ENCODE results near the gene PBRM1.
"Not testable (repeated sequence)": the region's sequence is repeated elsewhere in the genome, so short reads cannot be mapped to it uniquely, and the experiment has no call there.

Gene PBRM1

DNA sequence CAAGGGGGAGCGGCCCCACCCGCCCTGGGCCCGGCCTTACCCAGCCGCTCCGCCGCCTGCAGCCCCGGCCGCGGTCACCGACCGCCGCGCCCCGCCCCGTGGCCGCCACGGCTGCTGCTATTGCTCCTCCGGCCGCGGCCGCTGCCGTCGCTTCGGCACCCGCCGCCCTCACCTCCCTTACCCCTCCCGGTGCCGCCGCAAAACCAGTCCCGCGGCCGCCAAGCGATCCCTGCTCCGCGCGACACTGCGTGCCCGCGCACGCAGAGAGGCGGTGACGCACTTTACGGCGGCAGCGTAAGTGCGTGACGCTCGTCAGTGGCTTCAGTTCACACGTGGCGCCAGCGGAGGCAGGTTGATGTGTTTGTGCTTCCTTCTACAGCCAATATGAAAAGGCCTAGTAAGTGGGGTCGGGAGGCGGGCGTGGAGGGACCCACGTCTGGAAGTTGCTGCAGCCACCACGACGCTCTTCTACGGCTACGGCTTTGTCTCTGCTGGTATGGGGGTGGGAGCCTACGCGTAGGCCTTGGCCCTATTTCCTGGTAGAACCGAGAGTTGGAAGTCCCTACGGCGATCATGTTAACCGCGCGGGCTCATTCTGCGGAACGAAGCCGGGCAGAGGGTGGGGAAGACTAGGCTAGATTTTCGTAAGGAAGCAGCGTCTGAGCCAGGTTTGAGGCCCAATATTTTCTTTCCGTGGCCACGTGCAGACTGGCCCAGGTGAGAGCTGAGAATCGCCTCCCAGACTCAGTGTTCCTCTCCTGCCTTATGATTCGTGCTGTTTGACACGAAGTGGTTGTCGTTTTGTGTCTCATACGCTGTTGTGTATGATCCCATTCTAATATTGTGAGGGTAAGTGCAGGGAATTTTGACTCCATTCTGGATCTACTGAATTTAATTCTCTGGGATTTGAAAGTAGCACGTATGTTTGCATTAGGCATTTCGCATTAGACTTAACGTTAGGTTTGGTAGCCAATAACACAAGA, at the start of gene PBRM1, which contains the start of gene GNL3:
Gene PBRM1 (minus strand): TSS at position 205 of the 983 bp plus-strand sequence.
Gene GNL3 (plus strand): TSS at position 324 of the 983 bp plus-strand sequence. CDS start 61 bp downstream, at position 385.
- peak within 1 kb of the TSS; percentile 76 for H3K4me2 ChIP-seq (ENCODE audit: low read depth, low read length)
- H3F3A ChIP-seq (ENCODE audit: insufficient read depth, low read length) = peaks cover 54% of the 10 kb centered on the region
- H3K4me1 ChIP-seq (ENCODE audit: low read length) = peaks cover 55% of the 10 kb centered on the region
- H3K4me3 ChIP-seq (ENCODE audit: low read length) = peak within 1 kb of the TSS; percentile 96
- H3K36me3 ChIP-seq (replicated peaks; ENCODE audit: insufficient read depth, low read length) = peaks cover 42% of the 10 kb centered on the region
- peak; percentile 97 for DNase-seq
- TF ChIP-seq EZH2 (optimal IDR thresholded peaks at IDR 0.05; ENCODE audit: low read depth, low read length) = no peak
- TF ChIP-seq EZH2phosphoT487 (IDR thresholded peaks at IDR 0.05; ENCODE audit: low read length) = no peak
- TF ChIP-seq CTCF (IDR thresholded peaks at IDR 0.05; ENCODE audit: low read length) = no peak
- H4K20me1 ChIP-seq (ENCODE audit: insufficient read depth, low read length) = 0 out of 2 replicates have a peak, but pooled peaks cover 3% of the 10 kb centered on the region
- no peaks in the 10 kb centered on the region for H3K9me2 ChIP-seq (replicated peaks; ENCODE audit: insufficient read depth, low read length)
- H2AFZ ChIP-seq (ENCODE audit: low read length) = peak within 1 kb of the TSS; percentile 21; the same call in 1 of the 2 replicates
- H3K79me2 ChIP-seq (ENCODE audit: low read length) = peaks cover 94% of the 10 kb centered on the region
- no peaks in the 10 kb centered on the region for H3K27me3 ChIP-seq (replicated peaks; ENCODE audit: insufficient read depth, low read length)
- H3K9me3 ChIP-seq (replicated peaks; ENCODE audit: insufficient read depth, low read length) = no peaks in the 10 kb centered on the region
- H3K27ac ChIP-seq (ENCODE audit: low read length) = peak within 1 kb of the TSS; percentile 78
- peak within 1 kb of the TSS; percentile 95 for H3K9ac ChIP-seq (ENCODE audit: low read length)

DNA sequence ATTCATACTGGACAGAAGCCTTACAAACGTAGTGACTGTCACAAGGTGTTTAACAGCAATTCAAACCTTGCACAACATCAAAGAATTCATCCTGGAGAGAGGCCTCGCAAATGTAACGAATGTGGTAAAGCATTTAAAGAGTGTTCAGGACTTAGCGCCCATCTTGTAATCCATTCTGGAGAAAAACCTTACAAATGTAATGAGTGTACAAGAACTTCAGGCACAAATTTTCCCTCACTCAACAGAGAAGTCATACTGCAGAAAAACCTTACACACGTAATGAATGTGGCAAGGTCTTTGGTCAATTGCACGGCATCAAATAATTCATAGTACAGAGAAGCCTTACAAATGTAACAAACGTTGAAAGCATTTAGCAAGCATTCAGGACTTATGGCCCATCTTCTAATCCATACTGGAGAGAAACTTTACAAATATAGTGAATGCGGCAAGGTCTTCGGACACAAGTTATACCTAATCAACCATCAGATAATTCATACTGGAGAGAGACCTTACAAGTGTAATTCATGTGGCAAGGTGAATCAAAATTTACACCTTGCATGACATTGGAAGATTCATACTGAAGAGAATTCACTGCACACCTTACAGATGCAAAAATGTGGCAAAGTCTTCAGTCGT, 47.7 kb upstream of the PBRM1 start:
- TF ChIP-seq EZH2 (optimal IDR thresholded peaks at IDR 0.05; ENCODE audit: low read depth, low read length) = no peak
- peaks cover 21% of the 10 kb centered on the region for H3K4me1 ChIP-seq (ENCODE audit: low read length)
- no peak overlapping the region for H3K4me3 ChIP-seq (ENCODE audit: low read length)
- H3K36me3 ChIP-seq (replicated peaks; ENCODE audit: insufficient read depth, low read length) = 0 out of 2 replicates have a peak, but pooled peaks cover 4% of the 10 kb centered on the region
- H3F3A ChIP-seq (ENCODE audit: insufficient read depth, low read length) = peaks cover 12% of the 10 kb centered on the region
- DNase-seq = no peak
- no peaks in the 10 kb centered on the region for H4K20me1 ChIP-seq (ENCODE audit: insufficient read depth, low read length)
- no peak overlapping the region for H3K27ac ChIP-seq (ENCODE audit: low read length)
- H2AFZ ChIP-seq (ENCODE audit: low read length) = no peak overlapping the region
- no peaks in the 10 kb centered on the region for H3K27me3 ChIP-seq (replicated peaks; ENCODE audit: insufficient read depth, low read length)
- H3K9ac ChIP-seq (ENCODE audit: low read length) = no peak overlapping the region
- no peaks in the 10 kb centered on the region for H3K9me2 ChIP-seq (replicated peaks; ENCODE audit: insufficient read depth, low read length)
- no peaks in the 10 kb centered on the region for H3K9me3 ChIP-seq (replicated peaks; ENCODE audit: insufficient read depth, low read length)
- H3K79me2 ChIP-seq (ENCODE audit: low read length) = no peaks in the 10 kb centered on the region
- no peak overlapping the region for H3K4me2 ChIP-seq (ENCODE audit: low read depth, low read length)

DNA sequence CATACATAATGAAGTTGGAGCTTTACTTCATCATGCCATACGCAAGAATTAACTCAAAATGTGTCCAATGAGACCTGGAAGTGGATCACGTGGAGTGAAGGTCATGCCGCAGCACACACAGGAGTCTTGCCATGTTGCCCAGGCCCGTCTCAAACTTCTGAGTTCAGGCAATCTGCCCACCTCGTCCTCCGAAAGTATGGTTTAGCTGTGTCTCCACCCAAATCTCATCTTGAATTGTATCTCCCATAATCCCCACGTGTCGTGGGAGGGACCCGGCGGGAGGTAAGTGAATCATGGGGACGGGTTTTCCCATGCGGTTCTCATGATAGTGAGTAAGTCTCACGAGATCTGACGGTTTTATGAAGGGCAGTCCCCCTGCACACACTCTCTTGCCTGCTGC, 45.9 kb upstream of the PBRM1 start:
- TF ChIP-seq EZH2 (optimal IDR thresholded peaks at IDR 0.05; ENCODE audit: low read depth, low read length) (no peak), EZH2phosphoT487 (IDR thresholded peaks at IDR 0.05; ENCODE audit: low read length) (no peak)
- H3K9me3 ChIP-seq (replicated peaks; ENCODE audit: insufficient read depth, low read length) = no peaks in the 10 kb centered on the region
- H3K79me2 ChIP-seq (ENCODE audit: low read length) = no peaks in the 10 kb centered on the region
- no peaks in the 10 kb centered on the region for H3K9me2 ChIP-seq (replicated peaks; ENCODE audit: insufficient read depth, low read length)
- peaks cover 12% of the 10 kb centered on the region for H3F3A ChIP-seq (ENCODE audit: insufficient read depth, low read length)
- no peak overlapping the region for H3K4me2 ChIP-seq (ENCODE audit: low read depth, low read length)
- no peak overlapping the region for H2AFZ ChIP-seq (ENCODE audit: low read length)
- no peak overlapping the region for H3K9ac ChIP-seq (ENCODE audit: low read length)
- H3K4me1 ChIP-seq (ENCODE audit: low read length) = peaks cover 21% of the 10 kb centered on the region
- no peaks in the 10 kb centered on the region for H4K20me1 ChIP-seq (ENCODE audit: insufficient read depth, low read length)
- DNase-seq = no peak
- H3K36me3 ChIP-seq (replicated peaks; ENCODE audit: insufficient read depth, low read length) = 0 out of 2 replicates have a peak, but pooled peaks cover 4% of the 10 kb centered on the region
- H3K27ac ChIP-seq (ENCODE audit: low read length) = peak overlapping the region; percentile 82; the same call in 1 of the 2 replicates
- H3K27me3 ChIP-seq (replicated peaks; ENCODE audit: insufficient read depth, low read length) = no peaks in the 10 kb centered on the region
- H3K4me3 ChIP-seq (ENCODE audit: low read length) = no peak overlapping the region

GRCh38 chr3:52730681-52731080, 45.0 kb upstream of the PBRM1 start:
- Histone ChIP-seq H3K9me2 (replicated peaks; ENCODE audit: insufficient read depth, low read length) (no peaks in the 10 kb centered on the region), H3K27me3 (replicated peaks; ENCODE audit: insufficient read depth, low read length) (no peaks in the 10 kb centered on the region), H3K4me3 (ENCODE audit: low read length) (peak overlapping the region; percentile 28), H3K27ac (ENCODE audit: low read length) (peak overlapping the region; percentile 82), H3K9ac (ENCODE audit: low read length) (peak overlapping the region; percentile 29; the same call in 1 of the 2 replicates), H3K79me2 (ENCODE audit: low read length) (no peaks in the 10 kb centered on the region), H4K20me1 (ENCODE audit: insufficient read depth, low read length) (no peaks in the 10 kb centered on the region), H2AFZ (ENCODE audit: low read length) (peak overlapping the region; percentile 8), H3K9me3 (replicated peaks; ENCODE audit: insufficient read depth, low read length) (no peaks in the 10 kb centered on the region), H3F3A (ENCODE audit: insufficient read depth, low read length) (peaks cover 12% of the 10 kb centered on the region), H3K36me3 (replicated peaks; ENCODE audit: insufficient read depth, low read length) (0 out of 2 replicates have a peak, but pooled peaks cover 4% of the 10 kb centered on the region), H3K4me1 (ENCODE audit: low read length) (peaks cover 21% of the 10 kb centered on the region), H3K4me2 (ENCODE audit: low read depth, low read length) (peak overlapping the region; percentile 85)
- TF ChIP-seq CTCF (IDR thresholded peaks at IDR 0.05; ENCODE audit: low read length) = no peak
- peak; percentile 81 for DNase-seq

DNA sequence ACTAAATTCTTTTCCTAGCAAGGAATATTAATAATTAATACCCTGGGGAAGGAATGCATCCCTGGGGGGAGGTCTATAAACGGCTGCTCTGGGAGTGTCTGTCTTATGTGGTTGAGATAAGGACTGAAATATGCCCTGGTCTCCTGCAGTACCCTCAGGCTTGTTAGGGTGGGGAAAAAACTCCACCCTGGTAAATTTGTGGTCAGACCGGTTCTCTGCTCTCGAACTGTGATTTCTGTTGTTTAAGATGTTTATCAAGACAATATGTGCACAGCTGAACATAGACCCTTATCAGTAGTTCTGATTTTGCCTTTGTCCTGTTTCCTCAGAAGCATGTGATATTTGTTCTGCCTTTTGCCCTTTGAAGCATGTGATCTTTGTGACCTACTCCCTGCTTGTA, 43.0 kb upstream of the PBRM1 start:
- not testable (repeated sequence) for H3K4me3 ChIP-seq (ENCODE audit: low read length); H3K9me3 ChIP-seq (replicated peaks; ENCODE audit: insufficient read depth, low read length); DNase-seq; H3K36me3 ChIP-seq (replicated peaks; ENCODE audit: insufficient read depth, low read length); H3K9ac ChIP-seq (ENCODE audit: low read length); H3K79me2 ChIP-seq (ENCODE audit: low read length); H3K27me3 ChIP-seq (replicated peaks; ENCODE audit: insufficient read depth, low read length); H2AFZ ChIP-seq (ENCODE audit: low read length); H3K27ac ChIP-seq (ENCODE audit: low read length); H3K9me2 ChIP-seq (replicated peaks; ENCODE audit: insufficient read depth, low read length); H3K4me2 ChIP-seq (ENCODE audit: low read depth, low read length); H4K20me1 ChIP-seq (ENCODE audit: insufficient read depth, low read length)
- Histone ChIP-seq H3F3A (ENCODE audit: insufficient read depth, low read length) (peaks cover 12% of the 10 kb centered on the region), H3K4me1 (ENCODE audit: low read length) (peaks cover 21% of the 10 kb centered on the region)
